Astrocyte of the spinal cord (primary cell): ENCODE data around the gene CSK.

ENCODE experiments used
- DNase-seq: peaks from one replicate; pipeline ENCODE4 v3.0.0; 2011; ENCODE audit warnings: low read depth, low spot score
- H3K4me3 ChIP-seq: 2 replicates; pipeline ENCODE4 v1.5.1; 2011; ENCODE audit warnings: low read depth, mild to moderate bottlenecking, low read length, moderate library complexity
- in situ Hi-C: cut with HindIII; loops from 2 replicates; pipeline ENCODE4 v1.10.0; 2017; ENCODE audit warnings: low sequenced_read_pairs
- TF ChIP-seq, protein P1 (sequence below): IDR thresholded peaks from 2 replicates; pipeline ENCODE4 v1.5.1; 2012; ENCODE audit warnings: low read depth, mild to moderate bottlenecking, low read length, inconsistent platforms

Gene CSK

DNA sequence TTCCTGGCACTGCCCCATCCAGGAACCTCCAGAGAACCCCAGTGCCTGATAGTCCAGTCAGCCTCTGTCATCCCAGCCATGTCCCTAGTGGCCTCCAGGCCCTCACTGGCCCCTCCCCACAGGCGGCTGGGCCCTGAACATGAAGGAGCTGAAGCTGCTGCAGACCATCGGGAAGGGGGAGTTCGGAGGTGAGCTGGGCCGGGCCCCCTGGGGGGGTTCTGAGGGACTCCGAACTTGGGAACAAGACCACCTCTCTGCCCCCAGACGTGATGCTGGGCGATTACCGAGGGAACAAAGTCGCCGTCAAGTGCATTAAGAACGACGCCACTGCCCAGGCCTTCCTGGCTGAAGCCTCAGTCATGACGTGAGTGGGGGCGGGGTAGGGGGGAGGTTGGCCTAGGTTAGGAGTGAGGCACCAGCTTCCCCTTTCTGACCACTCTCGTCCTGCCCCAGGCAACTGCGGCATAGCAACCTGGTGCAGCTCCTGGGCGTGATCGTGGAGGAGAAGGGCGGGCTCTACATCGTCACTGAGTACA is 18.7 kb downstream of the CSK start:
- DNase-seq, result no peak
- H3K4me3 ChIP-seq, result no peak overlapping the region
- in situ Hi-C loops, result no loop called here
- TF ChIP-seq, protein P1, sequence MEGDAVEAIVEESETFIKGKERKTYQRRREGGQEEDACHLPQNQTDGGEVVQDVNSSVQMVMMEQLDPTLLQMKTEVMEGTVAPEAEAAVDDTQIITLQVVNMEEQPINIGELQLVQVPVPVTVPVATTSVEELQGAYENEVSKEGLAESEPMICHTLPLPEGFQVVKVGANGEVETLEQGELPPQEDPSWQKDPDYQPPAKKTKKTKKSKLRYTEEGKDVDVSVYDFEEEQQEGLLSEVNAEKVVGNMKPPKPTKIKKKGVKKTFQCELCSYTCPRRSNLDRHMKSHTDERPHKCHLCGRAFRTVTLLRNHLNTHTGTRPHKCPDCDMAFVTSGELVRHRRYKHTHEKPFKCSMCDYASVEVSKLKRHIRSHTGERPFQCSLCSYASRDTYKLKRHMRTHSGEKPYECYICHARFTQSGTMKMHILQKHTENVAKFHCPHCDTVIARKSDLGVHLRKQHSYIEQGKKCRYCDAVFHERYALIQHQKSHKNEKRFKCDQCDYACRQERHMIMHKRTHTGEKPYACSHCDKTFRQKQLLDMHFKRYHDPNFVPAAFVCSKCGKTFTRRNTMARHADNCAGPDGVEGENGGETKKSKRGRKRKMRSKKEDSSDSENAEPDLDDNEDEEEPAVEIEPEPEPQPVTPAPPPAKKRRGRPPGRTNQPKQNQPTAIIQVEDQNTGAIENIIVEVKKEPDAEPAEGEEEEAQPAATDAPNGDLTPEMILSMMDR, result no peak

DNA sequence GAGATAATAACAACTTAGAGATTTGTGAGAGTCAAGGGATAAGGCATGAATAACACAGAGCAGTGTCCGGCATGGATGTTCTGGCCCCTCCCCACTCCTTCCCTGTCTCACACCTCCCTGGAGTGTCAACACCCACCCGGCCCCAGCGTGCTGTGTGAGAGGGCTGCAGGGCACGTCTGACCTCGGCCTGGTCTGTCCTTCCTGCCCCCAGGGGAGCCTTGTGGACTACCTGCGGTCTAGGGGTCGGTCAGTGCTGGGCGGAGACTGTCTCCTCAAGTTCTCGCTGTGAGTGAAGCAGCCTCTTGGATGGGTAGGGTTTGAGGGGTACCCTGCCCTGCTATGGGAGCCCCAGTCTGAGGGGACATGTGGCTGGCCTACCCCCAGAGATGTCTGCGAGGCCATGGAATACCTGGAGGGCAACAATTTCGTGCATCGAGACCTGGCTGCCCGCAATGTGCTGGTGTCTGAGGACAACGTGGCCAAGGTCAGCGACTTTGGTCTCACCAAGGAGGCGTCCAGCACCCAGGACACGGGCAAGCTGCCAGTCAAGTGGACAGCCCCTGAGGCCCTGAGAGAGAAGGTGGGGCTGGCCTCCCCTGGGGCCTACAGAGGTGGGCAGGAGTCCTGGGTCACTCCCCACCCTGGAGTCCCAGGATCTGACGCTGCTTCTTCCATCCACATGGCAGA is 19.6 kb downstream of the CSK start:
- H3K4me3 ChIP-seq, result no peak overlapping the region
- TF ChIP-seq, protein P1, result no peak
- no peak for DNase-seq
- in situ Hi-C loops, result no loop called here

DNA sequence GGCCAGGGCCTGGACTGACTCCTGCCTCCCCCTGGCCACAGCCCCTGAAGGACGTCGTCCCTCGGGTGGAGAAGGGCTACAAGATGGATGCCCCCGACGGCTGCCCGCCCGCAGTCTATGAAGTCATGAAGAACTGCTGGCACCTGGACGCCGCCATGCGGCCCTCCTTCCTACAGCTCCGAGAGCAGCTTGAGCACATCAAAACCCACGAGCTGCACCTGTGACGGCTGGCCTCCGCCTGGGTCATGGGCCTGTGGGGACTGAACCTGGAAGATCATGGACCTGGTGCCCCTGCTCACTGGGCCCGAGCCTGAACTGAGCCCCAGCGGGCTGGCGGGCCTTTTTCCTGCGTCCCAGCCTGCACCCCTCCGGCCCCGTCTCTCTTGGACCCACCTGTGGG is 20.4 kb downstream of the CSK start:
- TF ChIP-seq, protein P1, result no peak
- no peak for DNase-seq
- in situ Hi-C loops, result no loop called here
- no peak overlapping the region for H3K4me3 ChIP-seq

DNA sequence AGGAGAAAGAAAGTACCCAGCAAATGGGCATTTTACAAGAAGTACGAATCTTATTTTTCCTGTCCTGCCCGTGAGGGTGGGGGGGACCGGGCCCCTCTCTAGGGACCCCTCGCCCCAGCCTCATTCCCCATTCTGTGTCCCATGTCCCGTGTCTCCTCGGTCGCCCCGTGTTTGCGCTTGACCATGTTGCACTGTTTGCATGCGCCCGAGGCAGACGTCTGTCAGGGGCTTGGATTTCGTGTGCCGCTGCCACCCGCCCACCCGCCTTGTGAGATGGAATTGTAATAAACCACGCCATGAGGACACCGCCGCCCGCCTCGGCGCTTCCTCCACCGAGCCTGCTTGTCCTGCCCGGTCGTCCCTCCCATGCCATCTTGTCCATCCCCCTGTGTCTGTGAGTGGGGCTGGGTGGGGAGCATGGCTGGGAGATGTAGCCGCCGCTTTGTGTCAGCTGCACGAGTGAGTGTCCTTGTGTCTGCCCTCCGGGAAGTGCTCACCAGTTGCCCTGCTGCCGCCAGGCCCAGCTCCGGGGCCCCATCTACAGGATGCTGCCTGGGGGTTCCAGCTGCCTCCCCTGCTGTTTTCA is 21.1 kb downstream of the CSK start:
- in situ Hi-C loops, result no loop called here
- TF ChIP-seq, protein P1, result no peak
- DNase-seq, result no peak
- no peak overlapping the region for H3K4me3 ChIP-seq

DNA sequence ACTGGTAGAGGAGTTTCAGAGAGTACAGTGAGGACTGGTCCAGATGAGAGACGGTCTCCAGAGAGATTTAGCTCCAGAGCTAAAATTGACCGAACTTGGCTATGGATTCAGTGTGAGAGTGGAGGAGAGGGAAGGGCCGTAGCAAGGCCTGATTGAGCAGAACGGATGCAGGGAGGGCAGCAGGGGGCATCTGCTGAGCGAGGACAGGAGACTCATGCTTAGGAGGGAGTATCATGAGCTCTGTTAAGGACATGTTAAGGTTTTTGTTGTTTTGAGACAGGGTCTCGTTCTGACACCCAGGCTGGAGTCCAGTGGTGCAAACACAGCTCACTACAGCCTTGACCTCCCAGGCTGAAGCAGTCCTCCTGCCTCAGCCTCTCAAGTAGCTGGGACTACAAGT is 23.1 kb downstream of the CSK start:
- no peak for DNase-seq
- TF ChIP-seq, protein P1, result no peak
- H3K4me3 ChIP-seq, result no peak overlapping the region
- in situ Hi-C loops, result no loop called here

DNA sequence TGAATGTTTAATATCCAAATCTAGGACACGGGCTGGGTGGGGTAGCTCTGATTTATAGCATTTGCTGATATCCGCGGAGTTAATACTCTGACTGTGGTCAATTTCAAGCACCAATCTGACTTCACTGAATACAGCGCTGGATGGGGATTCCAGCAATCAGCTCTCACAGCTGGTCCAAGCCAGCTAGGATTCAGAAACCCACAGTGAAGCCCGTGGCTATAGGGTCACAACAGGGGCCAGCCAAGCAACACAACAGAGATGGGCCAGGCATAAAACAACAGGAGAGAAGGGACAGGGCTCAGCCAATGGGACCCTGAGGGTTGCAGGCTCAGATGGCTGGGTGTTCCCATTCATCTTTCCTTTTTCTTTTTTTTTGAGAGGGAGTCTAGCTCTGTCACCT is 25.4 kb downstream of the CSK start:
- in situ Hi-C loops, result no loop called here
- TF ChIP-seq, protein P1, result no peak
- no peak overlapping the region for H3K4me3 ChIP-seq
- peak; percentile 41 for DNase-seq
